Mononuclear cell (primary cell): ENCODE results near the gene CACNA1B. TPM values are rescaled to one million over a fixed set of nuclear protein-coding genes. Genes with fewer than 3 reads are reported as not detected.

ENCODE experiments used
- H3K27me3 ChIP-seq: 2 replicates; pipeline ENCODE4 v1.6.0; 2011; ENCODE audit warnings: low read length, control low read depth; ENCODE audit not compliant: insufficient read depth
- H3K4me1 ChIP-seq: 2 replicates; pipeline ENCODE4 v1.5.1; 2011; ENCODE audit warnings: mild to moderate bottlenecking, low read length, control low read depth; ENCODE audit not compliant: insufficient read depth
- H3K4me3 ChIP-seq: 2 replicates; pipeline ENCODE4 v1.5.1; 2011; ENCODE audit warnings: mild to moderate bottlenecking, low read length, moderate library complexity
- H3K9me3 ChIP-seq: 2 replicates; pipeline ENCODE4 v1.5.1; 2011; ENCODE audit warnings: low read depth, mild to moderate bottlenecking, control low read depth, low read length
- total RNA-seq: library from RNA; depleted of rRNA; stranded (reverse); fragments of >200 nt; gene quantifications from one replicate; pipeline ENCODE4 v1.2.3, GENCODE V29; 2012

The CACNA1B gene
- total RNA-seq, 1 donor, result under 0.01 TPM

- Histone ChIP-seq H3K4me1 (no peaks in the 10 kb centered on the region), H3K9me3 (no peaks in the 10 kb centered on the region), H3K27me3 (no peaks in the 10 kb centered on the region), H3K4me3 (no peak overlapping the region)
Observed at GRCh38 chr9:138042640-138043039, 165.1 kb downstream of the CACNA1B start.

DNA sequence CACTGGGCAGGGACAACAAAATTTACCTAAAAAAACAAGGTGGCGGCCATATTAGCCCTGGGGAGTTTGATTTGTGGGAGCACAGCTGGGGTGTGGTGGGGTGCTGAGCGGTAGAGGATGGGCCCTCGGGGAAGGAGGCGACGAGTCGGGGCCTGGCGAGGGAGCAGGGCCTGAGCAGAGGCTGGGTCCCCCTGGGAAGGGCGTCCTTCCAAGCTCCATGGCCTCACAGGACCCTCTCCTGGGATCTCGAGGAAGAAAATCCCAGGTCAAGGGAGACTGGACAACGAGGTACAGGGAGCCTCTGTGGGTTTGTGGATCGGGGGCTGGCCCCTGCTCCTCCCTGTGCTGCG lies 165.5 kb downstream of the CACNA1B start:
- H3K4me1 ChIP-seq, result no peaks in the 10 kb centered on the region
- no peaks in the 10 kb centered on the region for H3K9me3 ChIP-seq
- no peaks in the 10 kb centered on the region for H3K27me3 ChIP-seq
- no peak overlapping the region for H3K4me3 ChIP-seq

GRCh38 chr9:138043411-138044345 lies 166.1 kb downstream of the CACNA1B start:
- no peaks in the 10 kb centered on the region for H3K4me1 ChIP-seq
- no peak overlapping the region for H3K4me3 ChIP-seq
- no peaks in the 10 kb centered on the region for H3K9me3 ChIP-seq
- H3K27me3 ChIP-seq, result no peaks in the 10 kb centered on the region

GRCh38 chr9:138044485-138045383 lies 167.2 kb downstream of the CACNA1B start:
- H3K27me3 ChIP-seq, result no peaks in the 10 kb centered on the region
- no peaks in the 10 kb centered on the region for H3K9me3 ChIP-seq
- no peak overlapping the region for H3K4me3 ChIP-seq
- no peaks in the 10 kb centered on the region for H3K4me1 ChIP-seq

DNA sequence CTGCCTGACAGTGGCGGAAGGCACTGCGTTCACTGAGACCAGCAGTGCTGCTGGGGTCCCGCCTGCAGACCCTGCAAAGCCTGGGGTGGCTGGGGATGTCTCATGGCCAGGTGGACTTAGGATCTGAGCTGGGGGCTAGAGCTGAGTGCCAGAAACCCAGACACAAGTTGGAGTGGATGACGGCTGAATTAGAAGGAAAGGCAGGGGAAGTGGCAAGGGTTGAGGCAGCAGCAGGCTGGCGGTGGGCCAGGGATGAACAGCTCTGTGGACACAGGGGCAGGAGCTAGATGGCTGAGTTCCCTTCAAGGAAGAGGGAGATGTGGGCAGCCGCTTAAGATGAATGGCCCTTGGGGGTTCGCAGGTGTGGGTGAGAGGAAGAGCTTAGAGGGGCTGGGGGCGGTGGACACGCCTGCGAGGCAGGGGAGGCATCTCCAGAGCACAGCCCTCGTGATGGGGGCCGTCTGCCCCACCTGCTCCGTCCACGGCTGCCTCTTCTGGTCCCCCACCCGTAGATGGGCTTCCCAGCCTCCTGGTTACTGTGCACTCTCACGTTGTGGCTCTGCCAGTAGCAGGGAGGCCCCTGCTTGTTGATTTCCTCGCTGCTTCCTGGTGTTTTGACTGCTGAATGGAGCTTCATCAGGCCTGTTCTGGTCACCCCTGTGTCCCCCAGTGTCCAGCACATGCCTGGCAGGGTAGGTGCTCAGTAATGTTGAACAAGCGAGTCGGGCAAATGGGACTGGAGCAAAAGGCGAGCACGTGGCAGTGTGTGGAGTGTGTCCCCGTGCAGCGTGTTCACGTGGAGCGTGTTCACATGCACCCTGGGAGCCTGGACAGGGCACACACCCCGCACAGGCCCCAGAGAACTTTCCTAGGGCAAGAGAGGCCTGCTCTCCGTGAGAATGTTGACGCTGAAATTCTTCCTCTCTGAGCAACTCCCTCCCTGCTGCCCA lies 168.2 kb downstream of the CACNA1B start:
- H3K4me1 ChIP-seq, result no peaks in the 10 kb centered on the region
- no peaks in the 10 kb centered on the region for H3K27me3 ChIP-seq
- no peaks in the 10 kb centered on the region for H3K9me3 ChIP-seq
- H3K4me3 ChIP-seq, result no peak overlapping the region

DNA sequence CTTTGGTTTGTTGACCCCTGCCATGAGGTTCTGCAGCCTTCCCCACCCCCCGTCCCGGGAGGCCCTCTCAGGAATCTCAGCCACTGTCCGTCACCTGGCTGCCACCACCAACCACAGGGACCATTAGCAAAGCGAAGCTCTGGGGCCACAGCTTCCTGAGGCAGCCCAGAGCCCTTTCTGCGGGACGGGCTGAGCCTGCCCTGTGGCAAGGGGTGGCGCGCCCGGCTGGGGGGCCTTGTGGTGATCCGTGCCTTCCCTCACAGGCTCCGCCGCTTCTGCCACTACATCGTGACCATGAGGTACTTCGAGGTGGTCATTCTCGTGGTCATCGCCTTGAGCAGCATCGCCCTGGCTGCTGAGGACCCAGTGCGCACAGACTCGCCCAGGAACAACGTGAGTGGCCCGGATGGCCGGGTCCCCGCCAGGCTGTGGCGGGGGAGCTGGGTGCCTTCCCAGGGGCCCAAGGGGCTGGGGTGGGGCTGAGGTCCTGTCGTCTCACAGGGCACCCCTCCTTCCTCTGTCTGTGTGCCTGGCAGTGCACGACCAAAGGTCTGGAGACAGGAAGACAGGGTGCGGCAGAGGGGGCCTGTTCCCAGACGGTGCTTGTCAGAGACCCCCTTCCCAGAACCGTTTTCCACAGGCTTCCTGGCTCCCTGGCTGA lies 169.2 kb downstream of the CACNA1B start:
- Histone ChIP-seq H3K4me1 (no peaks in the 10 kb centered on the region), H3K9me3 (no peaks in the 10 kb centered on the region), H3K27me3 (no peaks in the 10 kb centered on the region), H3K4me3 (no peak overlapping the region)

DNA sequence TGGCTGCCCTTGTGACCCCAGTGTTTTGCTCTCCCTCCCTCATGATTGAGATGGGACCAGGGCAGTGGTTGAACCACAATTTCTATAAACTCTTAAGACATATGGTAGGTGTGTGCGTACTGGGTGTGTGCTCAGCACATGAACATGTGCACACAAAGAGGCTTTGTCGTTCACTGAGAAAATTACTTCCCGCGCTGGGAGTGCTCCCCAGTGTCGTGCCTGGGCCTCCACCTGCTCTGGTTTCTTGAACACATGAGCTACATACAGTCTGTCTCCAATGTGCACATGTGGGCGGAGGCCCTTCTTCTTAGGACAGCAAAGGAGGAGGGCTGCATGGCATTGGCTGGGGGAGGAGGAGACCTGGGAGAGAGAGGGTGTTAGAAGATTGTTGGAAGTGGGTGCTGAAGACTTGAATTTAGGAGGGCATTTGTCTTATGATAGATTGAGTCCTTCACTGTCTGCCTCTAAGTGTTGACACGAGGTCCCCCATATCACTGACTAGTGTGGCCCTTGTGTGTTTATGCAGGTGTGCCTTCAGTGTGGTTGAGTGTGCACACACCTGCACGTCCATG lies 170.0 kb downstream of the CACNA1B start:
- H3K4me1 ChIP-seq, result no peaks in the 10 kb centered on the region
- H3K9me3 ChIP-seq, result no peaks in the 10 kb centered on the region
- no peak overlapping the region for H3K4me3 ChIP-seq
- no peaks in the 10 kb centered on the region for H3K27me3 ChIP-seq

- Histone ChIP-seq H3K4me1 (no peaks in the 10 kb centered on the region), H3K27me3 (no peaks in the 10 kb centered on the region), H3K4me3 (no peak overlapping the region), H3K9me3 (no peaks in the 10 kb centered on the region)
Observed at GRCh38 chr9:138048184-138048583, 170.6 kb downstream of the CACNA1B start.

DNA sequence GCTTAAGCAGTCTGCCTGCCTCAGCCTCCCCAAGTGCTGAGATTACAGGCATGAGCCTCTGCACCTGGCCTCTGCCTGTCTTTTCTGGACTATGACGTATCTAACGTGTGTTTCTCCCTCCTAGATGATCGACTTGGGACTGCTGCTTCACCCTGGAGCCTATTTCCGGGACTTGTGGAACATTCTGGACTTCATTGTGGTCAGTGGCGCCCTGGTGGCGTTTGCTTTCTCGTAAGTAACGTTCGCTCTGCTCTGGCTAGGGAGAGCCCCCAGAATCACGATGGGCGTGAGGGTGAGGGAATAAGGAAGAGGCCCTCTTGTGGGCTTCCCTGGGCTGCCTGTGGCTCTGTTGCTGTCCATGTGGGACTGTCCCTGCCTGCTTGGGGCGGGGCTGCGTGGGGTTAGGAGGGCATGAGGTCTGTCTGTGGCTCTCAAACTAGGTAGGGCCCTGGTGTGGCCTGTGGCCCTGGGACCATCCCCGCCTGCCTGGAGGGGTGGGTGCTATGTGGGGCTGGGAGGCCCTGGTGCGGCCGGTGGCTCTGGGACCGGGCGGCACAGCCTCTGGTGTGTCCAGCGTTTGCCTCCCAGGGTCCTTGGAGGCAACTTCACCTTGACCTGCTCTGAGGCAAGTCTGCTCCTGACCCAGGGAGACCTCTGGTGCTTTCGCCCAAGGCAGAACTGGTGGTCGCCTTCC lies 171.7 kb downstream of the CACNA1B start:
- H3K4me1 ChIP-seq, result no peaks in the 10 kb centered on the region

DNA sequence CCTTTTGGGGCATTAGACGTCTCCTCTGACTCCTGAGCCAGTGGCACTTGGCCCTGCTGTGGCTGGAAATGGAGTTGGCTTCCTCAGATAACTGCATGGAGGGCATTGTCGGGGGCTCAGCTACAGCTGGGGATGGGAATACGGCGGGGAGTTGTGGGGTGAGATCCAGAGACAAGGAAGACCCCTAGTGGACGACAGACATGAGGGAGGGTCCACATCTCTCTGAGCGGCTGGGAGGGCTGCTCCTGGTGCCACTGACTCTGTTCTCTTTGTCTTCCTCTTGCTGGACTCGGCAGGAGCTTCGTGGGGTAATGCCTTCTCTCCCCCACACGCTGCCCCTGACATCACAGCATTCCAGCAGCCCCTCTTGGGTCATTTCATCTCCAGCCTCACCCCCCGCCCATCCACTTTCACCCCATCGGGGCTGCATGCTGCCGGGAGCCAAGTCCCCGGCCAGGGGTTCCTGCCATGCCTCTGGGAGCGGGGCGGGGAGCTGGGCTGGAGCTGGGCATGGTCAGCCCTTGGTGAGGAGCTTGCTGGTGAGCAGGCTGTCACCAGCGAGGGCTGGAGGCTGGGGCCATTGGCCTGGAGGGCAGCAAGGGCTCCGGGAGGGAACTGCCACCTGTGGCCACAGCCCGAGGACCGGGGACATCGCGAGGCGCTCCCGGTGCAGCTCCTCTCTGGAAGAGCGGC lies 172.3 kb downstream of the CACNA1B start:
- H3K4me3 ChIP-seq, result no peak overlapping the region
- H3K4me1 ChIP-seq, result no peaks in the 10 kb centered on the region
- H3K9me3 ChIP-seq, result no peaks in the 10 kb centered on the region
- no peaks in the 10 kb centered on the region for H3K27me3 ChIP-seq

More for the DNA sequence above, 171.7 kb downstream of the CACNA1B start:
- no peaks in the 10 kb centered on the region for H3K9me3 ChIP-seq
- no peaks in the 10 kb centered on the region for H3K27me3 ChIP-seq
- H3K4me3 ChIP-seq, result no peak overlapping the region

- Histone ChIP-seq H3K27me3 (no peaks in the 10 kb centered on the region), H3K4me3 (no peak overlapping the region), H3K4me1 (no peaks in the 10 kb centered on the region), H3K9me3 (no peaks in the 10 kb centered on the region)
Observed at GRCh38 chr9:138050472-138051330, 173.1 kb downstream of the CACNA1B start.

DNA sequence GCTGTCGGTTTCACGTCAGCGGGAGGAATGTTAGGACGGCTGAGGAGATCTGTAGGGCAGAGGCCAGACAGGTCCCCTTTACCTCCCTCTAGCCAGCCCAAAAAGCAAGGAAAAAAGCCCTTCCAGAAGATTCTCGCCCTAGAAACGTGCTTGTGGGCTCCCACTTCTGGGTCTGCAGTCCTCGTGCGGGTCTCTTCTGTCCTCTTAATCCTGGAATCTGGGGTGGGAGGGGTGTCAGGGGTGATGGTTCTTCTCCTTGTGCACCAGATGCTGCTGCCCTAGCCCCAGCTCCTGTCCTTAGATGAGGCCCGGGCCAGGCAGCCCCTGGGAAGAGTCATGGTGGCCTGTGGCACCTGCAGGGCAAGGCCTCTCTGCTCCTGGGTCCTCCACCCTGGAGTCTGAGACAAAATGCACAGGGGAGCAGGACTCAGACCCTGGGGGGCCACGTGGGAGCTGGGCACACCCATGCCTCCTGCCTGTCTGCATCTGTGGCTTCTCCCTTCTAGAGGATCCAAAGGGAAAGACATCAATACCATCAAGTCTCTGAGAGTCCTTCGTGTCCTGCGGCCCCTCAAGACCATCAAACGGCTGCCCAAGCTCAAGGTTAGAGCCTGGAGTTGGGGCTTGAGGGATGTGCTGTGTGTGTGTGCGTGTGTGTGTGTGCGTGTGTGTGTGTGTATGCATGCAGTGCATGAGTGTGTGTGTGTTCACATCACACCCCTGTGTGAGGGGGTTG lies 174.2 kb downstream of the CACNA1B start:
- Histone ChIP-seq H3K4me3 (no peak overlapping the region), H3K4me1 (no peaks in the 10 kb centered on the region), H3K9me3 (no peaks in the 10 kb centered on the region), H3K27me3 (no peaks in the 10 kb centered on the region)
